IMR-90 (cell line): ENCODE measurements around the gene ADTRP.

ENCODE experiments used
- BHLHE40 ChIP-seq: fragments of 150-350 bp; IDR thresholded peaks from 2 replicates; pipeline ENCODE4 v1.6.1; 2016; ENCODE audit warnings: mild to moderate bottlenecking, low read depth, low read length
- CEBPB ChIP-seq: IDR thresholded peaks from 2 replicates; pipeline ENCODE4 v1.6.1; 2012; ENCODE audit warnings: low read depth, low read length, improper control_type of control experiment
- CTCF ChIP-seq: conservative IDR thresholded peaks from 2 replicates; pipeline ENCODE4 v1.5.1; 2012; ENCODE audit warnings: mild to moderate bottlenecking, low read depth, low read length, improper control_type of control experiment
- ELK1 ChIP-seq: fragments of 150-350 bp; IDR thresholded peaks from 2 replicates; pipeline ENCODE4 v1.6.1; 2016; ENCODE audit warnings: low read depth, mild to moderate bottlenecking, low read length, moderate library complexity, borderline replicate concordance
- FOS ChIP-seq: fragments of 150-350 bp; IDR thresholded peaks from 2 replicates; pipeline ENCODE4 v1.6.1; 2016; ENCODE audit warnings: low read depth, low read length
- MAFK ChIP-seq: IDR thresholded peaks from 2 replicates; pipeline ENCODE4 v1.6.1; 2012; ENCODE audit warnings: low read depth, low read length, improper control_type of control experiment
- MAZ ChIP-seq: IDR thresholded peaks from 2 replicates; pipeline ENCODE4 v1.6.1; 2012; ENCODE audit warnings: low read depth, mild to moderate bottlenecking, low read length, improper control_type of control experiment, moderate library complexity, borderline replicate concordance
- POLR2A ChIP-seq: IDR thresholded peaks from 2 replicates; pipeline ENCODE4 v1.6.1; 2012; ENCODE audit warnings: mild to moderate bottlenecking, low read depth, low read length
- RAD21 ChIP-seq: IDR thresholded peaks from 2 replicates; pipeline ENCODE4 v1.6.1; 2012; ENCODE audit warnings: low read length, improper control_type of control experiment
- RCOR1 ChIP-seq: IDR thresholded peaks from 2 replicates; pipeline ENCODE4 v1.6.1; 2012; ENCODE audit warnings: mild to moderate bottlenecking, low read length, improper control_type of control experiment; ENCODE audit not compliant: insufficient replicate concordance

GRCh38 chr6:11788043-11788442 lies 9.4 kb upstream of the ADTRP start:
- TF ChIP-seq ELK1 = no peak
- no peak for TF ChIP-seq RAD21
- no peak for TF ChIP-seq CTCF
- TF ChIP-seq MAFK = no peak
- TF ChIP-seq BHLHE40 = no peak
- TF ChIP-seq POLR2A = no peak
- TF ChIP-seq CEBPB = no peak
- no peak for TF ChIP-seq FOS
- TF ChIP-seq RCOR1 = no peak
- no peak for TF ChIP-seq MAZ
